Aorta (tissue), 5 donors: Measurements from ENCODE around the gene C1orf226. TPM values are rescaled to one million over a fixed set of nuclear protein-coding genes. Genes with fewer than 3 reads are reported as not detected.
"Not testable (repeated sequence)": the region's sequence is repeated elsewhere in the genome, so short reads cannot be mapped to it uniquely, and the experiment has no call there.

Experiments
- ATAC-seq: fragments of 200-7000 bp; cut with Tn5 transposase; one replicate; pipeline ENCODE4 v1.9.1; 2022; ENCODE audit warnings: moderate library complexity; ENCODE audit not compliant: low FRiP score
- DNase-seq, 2 donors: peaks; one replicate each; pipeline ENCODE4 v3.0.0-alpha.2; 2020
- H3K27ac ChIP-seq, 2 donors: one replicate each; pipeline ENCODE4 v1.5.1; 2013; ENCODE audit warnings: low read length in 2 of 2, mild to moderate bottlenecking in 2 of 2, moderate library complexity in 2 of 2, control low read depth in 1 of 2, inconsistent platforms in 1 of 2, low read depth in 1 of 2
- H3K27me3 ChIP-seq, 2 donors: one replicate each; pipeline ENCODE4 v1.6.1; 2013; ENCODE audit warnings: control low read depth in 1 of 2, low read length in 1 of 2, mild to moderate bottlenecking in 1 of 2, moderate library complexity in 1 of 2; ENCODE audit not compliant: insufficient read depth in 2 of 2, control insufficient read depth in 1 of 2
- H3K36me3 ChIP-seq, 2 donors: one replicate each; pipeline ENCODE4 v1.6.1; 2013; ENCODE audit warnings: control low read depth in 1 of 2, low read length in 1 of 2, mild to moderate bottlenecking in 1 of 2; ENCODE audit not compliant: insufficient read depth in 2 of 2, control insufficient read depth in 1 of 2
- H3K4me1 ChIP-seq, 2 donors: one replicate each; pipeline ENCODE4 v1.6.1; 2013; ENCODE audit warnings: low read length in 2 of 2, control low read depth in 1 of 2, mild to moderate bottlenecking in 1 of 2, moderate library complexity in 1 of 2; ENCODE audit not compliant: insufficient read depth in 2 of 2, control insufficient read depth in 1 of 2
- H3K4me3 ChIP-seq, 2 donors: one replicate each; pipeline ENCODE4 v1.5.1; 2013; ENCODE audit warnings: low read length in 2 of 2, control low read depth in 1 of 2, mild to moderate bottlenecking in 1 of 2
- H3K9me3 ChIP-seq: one replicate; pipeline ENCODE4 v1.6.1; 2013; ENCODE audit warnings: mild to moderate bottlenecking, low read length; ENCODE audit not compliant: control insufficient read depth
- WGBS, 2 donors: extraction: QIAGEN DNeasy Blood & Tissue Kit; methylation state at CpG; one replicate each; pipeline ENCODE4 v1.1.7; 2013; 5-methylcytosine and 5-hydroxymethylcytosine counted together
- intact Hi-C, 2 donors: fragments of 100-400 bp; cut with DNase I; formaldehyde crosslinking; loops; one replicate each; pipeline versions ENCODE4 v1.14.2 to v1.15.0; 2022
- polyA plus RNA-seq, 2 donors: library from polyadenylated mRNA; stranded (reverse); fragments of 200-250 nt; gene quantifications; one replicate each; pipeline ENCODE4 v1.2.3, GENCODE V29; 2013
- total RNA-seq, 2 donors: library from RNA; stranded (reverse); fragmentation: NEBNext Ultra II Directional; extraction: Animal tissue kit (Norgen Biotek cat#: 25700); gene quantifications; one replicate each; pipeline ENCODE4 v1.2.1, GENCODE V29; 2021
- donor health status: healthy with polysubstance abuse.
- donor health status: Bipolar disorder and iron deficiency.
- donor health status: DM: no; HTN: no; CAD: no.
- donor health status: DM: no; HTN: no; CAD: no.
- donor health status: DM: yes; HTN: yes; CAD: no.

The C1orf226 gene
- total and polyA plus RNA-seq, 4 donors = 1.5 to 5.6 (median 5.0) TPM

DNA sequence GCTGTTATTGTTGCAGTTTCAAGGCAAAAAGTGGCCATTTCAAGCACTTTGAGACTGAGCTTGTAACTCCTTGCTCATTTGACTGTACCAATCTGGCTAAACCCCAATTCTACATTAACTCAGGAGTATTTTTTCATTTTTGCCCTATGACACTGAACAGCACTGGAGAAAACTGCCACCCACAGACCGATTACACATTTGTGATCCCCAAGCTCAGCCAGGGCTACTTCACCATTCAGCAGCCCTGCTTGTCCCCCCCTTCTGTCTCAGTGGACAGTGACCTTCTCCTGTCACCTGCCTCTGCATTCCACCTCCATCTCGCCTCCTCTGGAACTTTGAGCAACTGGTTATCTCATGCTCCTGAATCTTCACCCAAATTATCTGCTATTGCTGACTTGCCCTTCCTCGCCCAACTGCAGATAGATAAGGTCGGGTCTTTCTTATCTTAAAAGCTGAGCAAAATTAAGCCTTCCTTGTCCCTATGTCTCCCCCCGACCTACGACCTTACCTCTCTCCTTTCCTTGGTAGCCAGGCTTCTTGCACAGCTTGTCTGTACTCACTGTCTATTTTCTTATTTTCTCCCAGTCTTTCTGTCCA is 30.2 kb upstream of the C1orf226 start:
- ATAC-seq = no peak
- intact Hi-C loops = no loop called here
- WGBS, 2 donors = 86 to 90% methylated on average over 6 of the region's 6 CpGs

DNA sequence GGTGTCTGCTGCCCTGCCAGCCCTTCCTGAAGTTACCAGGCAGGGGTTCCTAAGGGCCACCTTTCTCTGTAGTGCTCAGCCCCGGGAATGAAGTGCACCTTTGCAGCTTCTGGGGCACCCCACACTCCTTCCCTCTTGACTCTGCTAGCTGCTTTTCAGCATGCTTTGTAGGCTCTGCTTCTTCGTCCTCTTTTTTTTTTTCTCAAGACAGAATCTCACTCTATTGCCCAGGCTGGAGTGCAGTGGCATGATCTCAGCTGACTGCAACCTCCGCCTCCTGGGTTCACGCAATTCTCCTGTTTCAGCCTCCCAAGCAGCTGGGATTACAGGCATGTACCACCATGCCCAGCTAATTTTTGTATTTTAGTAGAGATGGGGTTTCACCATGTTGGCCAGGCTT is 29.7 kb upstream of the C1orf226 start:
- H3K27ac ChIP-seq, H3K4me1 ChIP-seq, intact Hi-C loops, H3K4me3 ChIP-seq, H3K36me3 ChIP-seq, DNase-seq, ATAC-seq, H3K27me3 ChIP-seq, H3K9me3 ChIP-seq: not testable (repeated sequence)
- 92% methylated on average over 3 of the region's 4 CpGs for WGBS, 2 donors

More for the DNA sequence above, 30.2 kb upstream of the C1orf226 start:
- H3K4me3 ChIP-seq = no peak overlapping the region
- no peaks in the 10 kb centered on the region for H3K9me3 ChIP-seq
- no peaks in the 10 kb centered on the region for H3K4me1 ChIP-seq
- no peaks in the 10 kb centered on the region for H3K36me3 ChIP-seq
- H3K27me3 ChIP-seq = no peaks in the 10 kb centered on the region
- H3K27ac ChIP-seq = no peak overlapping the region
- no peak for DNase-seq

DNA sequence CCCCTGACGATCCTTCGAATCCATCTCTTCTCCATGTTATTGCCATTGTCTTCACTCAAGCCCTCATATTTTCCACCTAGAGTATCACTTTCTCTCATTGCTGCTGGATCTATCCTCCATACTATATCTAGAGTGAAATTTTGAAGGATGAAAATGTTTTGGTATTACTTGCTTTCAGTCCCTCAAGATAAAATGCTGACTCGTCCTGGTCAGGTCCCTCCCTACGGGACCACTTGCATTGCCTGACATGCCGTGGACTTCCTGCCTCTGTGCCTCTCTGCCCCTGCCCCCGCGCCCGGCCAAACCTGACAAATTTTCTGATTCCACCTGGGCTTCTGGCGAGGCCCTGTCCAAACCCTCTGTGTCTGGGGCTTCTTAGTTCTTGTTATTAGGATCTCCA is 28.4 kb upstream of the C1orf226 start:
- Histone ChIP-seq H3K4me3 (no peak overlapping the region), H3K4me1 (no peaks in the 10 kb centered on the region), H3K36me3 (no peaks in the 10 kb centered on the region), H3K27me3 (no peaks in the 10 kb centered on the region), H3K27ac (no peak overlapping the region), H3K9me3 (no peaks in the 10 kb centered on the region)
- intact Hi-C loops = no loop called here
- ATAC-seq (no peak), DNase-seq (no peak)
- 90 to 92% methylated on average over 9 of the region's 9 CpGs for WGBS, 2 donors

- H3K36me3 ChIP-seq = no peaks in the 10 kb centered on the region
- H3K4me3 ChIP-seq = no peak overlapping the region
- no peaks in the 10 kb centered on the region for H3K9me3 ChIP-seq
- WGBS, 2 donors = 77 to 85% methylated on average over 5 of the region's 5 CpGs
- intact Hi-C loops = no loop called here
- no peaks in the 10 kb centered on the region for H3K27me3 ChIP-seq
- no peak overlapping the region for H3K27ac ChIP-seq
- H3K4me1 ChIP-seq = no peaks in the 10 kb centered on the region
- ATAC-seq (no peak), DNase-seq (no peak)
These were observed 27.8 kb upstream of the C1orf226 start for GRCh38 chr1:162353702-162354101.

- ATAC-seq (no peak), DNase-seq (no peak)
- 55 to 69% methylated on average over 5 of the region's 5 CpGs for WGBS, 2 donors
- Histone ChIP-seq H3K4me3 (no peak overlapping the region), H3K27ac (no peak overlapping the region), H3K4me1 (no peaks in the 10 kb centered on the region), H3K36me3 (no peaks in the 10 kb centered on the region), H3K9me3 (no peaks in the 10 kb centered on the region), H3K27me3 (no peaks in the 10 kb centered on the region)
- intact Hi-C loops = no loop called here
These were observed 23.8 kb upstream of the C1orf226 start for GRCh38 chr1:162357681-162358266.

GRCh38 chr1:162358928-162359327 is 22.6 kb upstream of the C1orf226 start:
- Histone ChIP-seq H3K27ac (no peak overlapping the region), H3K27me3 (no peaks in the 10 kb centered on the region), H3K4me3 (no peak overlapping the region), H3K9me3 (no peaks in the 10 kb centered on the region), H3K36me3 (no peaks in the 10 kb centered on the region), H3K4me1 (no peaks in the 10 kb centered on the region)
- no peak for ATAC-seq
- 91 to 100% methylated on average over 1 of the region's 1 CpG for WGBS, 2 donors
- intact Hi-C loops = no loop called here
- no peak for DNase-seq

DNA sequence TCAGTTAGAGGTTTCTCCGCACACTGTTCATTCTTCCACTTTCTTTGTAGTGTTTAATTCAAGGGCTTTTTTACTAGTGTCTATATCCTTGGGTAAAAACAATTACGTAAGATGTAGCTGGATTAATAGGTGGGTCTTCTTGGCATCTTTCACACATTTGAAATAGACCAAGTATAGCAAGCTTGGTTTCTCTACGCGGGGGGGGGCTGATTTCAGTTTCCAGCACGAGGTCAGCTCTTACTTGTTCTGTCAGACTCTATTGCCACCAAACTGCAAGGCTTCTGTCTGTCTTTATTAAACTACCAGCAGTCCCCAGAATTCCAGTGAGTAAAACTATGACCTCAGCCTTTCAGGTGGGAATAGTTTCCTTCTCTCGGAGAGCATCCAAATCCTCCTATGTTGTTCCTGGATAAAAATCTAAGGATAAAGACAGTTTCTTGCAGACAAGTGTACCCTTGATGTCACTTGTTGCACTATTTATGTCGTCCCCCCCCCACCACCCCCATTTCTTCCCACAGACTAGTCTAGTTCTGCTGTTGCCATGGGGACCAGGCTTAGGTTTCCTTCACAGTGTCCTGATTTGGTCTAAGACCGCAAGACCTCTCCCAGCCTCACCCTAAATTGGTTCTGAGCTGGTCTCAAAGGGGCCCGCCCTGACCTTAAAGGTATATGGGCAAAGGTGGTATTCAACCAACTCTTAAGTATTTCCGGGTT is 21.8 kb upstream of the C1orf226 start:
- no peaks in the 10 kb centered on the region for H3K9me3 ChIP-seq
- WGBS, 2 donors = 82 to 91% methylated on average over 10 of the region's 10 CpGs
- intact Hi-C loops = no loop called here
- H3K36me3 ChIP-seq = no peaks in the 10 kb centered on the region
- no peaks in the 10 kb centered on the region for H3K27me3 ChIP-seq
- H3K27ac ChIP-seq = no peak overlapping the region
- H3K4me1 ChIP-seq = no peaks in the 10 kb centered on the region
- no peak for ATAC-seq
- no peak overlapping the region for H3K4me3 ChIP-seq
- DNase-seq = no peak

DNA sequence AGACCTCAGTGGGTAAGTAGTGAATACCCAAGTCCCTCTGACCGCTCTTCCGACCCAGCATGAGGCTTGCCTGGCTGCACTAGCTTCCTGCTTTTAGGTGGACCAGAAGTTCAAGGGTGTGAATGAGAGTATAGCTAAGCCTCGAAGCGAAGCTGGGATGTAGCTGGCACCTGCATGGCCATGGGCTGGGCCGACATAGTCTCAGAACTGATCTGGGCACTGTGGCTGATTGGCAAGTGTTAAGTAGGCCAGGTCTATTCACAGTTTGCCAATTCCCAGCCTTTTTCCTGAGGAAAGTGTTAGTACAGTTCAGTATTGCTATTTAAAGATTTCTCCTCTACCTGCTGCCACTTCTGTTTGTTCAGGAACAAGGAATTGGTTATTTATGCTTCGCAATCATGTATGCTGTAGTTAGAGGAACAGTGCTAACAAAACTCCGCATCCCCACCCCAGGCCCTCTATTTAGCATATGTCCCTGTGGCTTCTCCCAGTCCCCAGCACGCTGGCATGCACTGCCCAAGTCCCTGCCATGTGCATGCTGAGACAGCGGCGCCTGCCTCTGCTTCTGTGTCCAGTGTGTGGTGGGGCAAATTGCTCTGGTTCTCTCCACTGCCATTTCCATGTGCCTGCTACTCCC is 21.2 kb upstream of the C1orf226 start:
- ATAC-seq = no peak
- Histone ChIP-seq H3K27ac (no peak overlapping the region), H3K36me3 (no peaks in the 10 kb centered on the region), H3K27me3 (no peaks in the 10 kb centered on the region), H3K4me3 (no peak overlapping the region), H3K4me1 (no peaks in the 10 kb centered on the region), H3K9me3 (no peaks in the 10 kb centered on the region)
- no peak for DNase-seq
- WGBS, 2 donors = 78 to 86% methylated on average over 10 of the region's 10 CpGs
- intact Hi-C loops = no loop called here
